Suprapubic skin (tissue), 4 donors: ENCODE data around the gene LNPEP. TPM values are rescaled to one million over a fixed set of nuclear protein-coding genes. Genes with fewer than 3 reads are reported as not detected.

ENCODE experiments used
- DNase-seq, 2 donors: peaks; one replicate each; pipeline ENCODE4 v3.0.0-alpha.2; 2019; ENCODE audit warnings: low spot score in 2 of 2
- H3K27ac ChIP-seq: fragments of 200-600 bp; sonication (generic); one replicate; pipeline ENCODE4 v1.5.1; 2019
- H3K27me3 ChIP-seq: fragments of 200-600 bp; sonication (generic); one replicate; pipeline ENCODE4 v1.5.1; 2019
- H3K36me3 ChIP-seq: fragments of 200-600 bp; sonication (generic); one replicate; pipeline ENCODE4 v1.5.1; 2019
- H3K4me1 ChIP-seq: fragments of 200-600 bp; sonication (generic); one replicate; pipeline ENCODE4 v1.5.1; 2019
- H3K4me3 ChIP-seq: fragments of 200-600 bp; sonication (generic); one replicate; pipeline ENCODE4 v1.5.1; 2019; ENCODE audit warnings: mild to moderate bottlenecking
- H3K9me3 ChIP-seq: fragments of 200-600 bp; sonication (generic); one replicate; pipeline ENCODE4 v1.5.1; 2019
- CTCF ChIP-seq, 2 donors: fragments of 200-600 bp in 1 of 2; fragments of 450-650 bp in 1 of 2; sonication (generic) in 1 of 2; IDR thresholded peaks; one replicate each; pipeline ENCODE4 v1.5.1; 2016 to 2019; ENCODE audit warnings: antibody characterized with exemption in 2 of 2, mild to moderate bottlenecking in 1 of 2, moderate library complexity in 1 of 2
- EP300 ChIP-seq: sonication (generic); formaldehyde crosslinking; IDR thresholded peaks from one replicate; pipeline ENCODE4 v1.6.1; 2017; ENCODE audit warnings: antibody characterized with exemption
- POLR2A ChIP-seq, 2 donors: fragments of 450-650 bp; IDR thresholded peaks; one replicate each; pipeline ENCODE4 v1.6.1; 2017; ENCODE audit warnings: antibody characterized with exemption in 2 of 2, mild to moderate bottlenecking in 2 of 2, moderate library complexity in 2 of 2
- POLR2AphosphoS5 ChIP-seq, 3 donors: sonication (generic); formaldehyde crosslinking; IDR thresholded peaks; one replicate each; pipeline ENCODE4 v1.6.1; 2017; ENCODE audit warnings: antibody characterized with exemption in 3 of 3
- WGBS: methylation state at CpG from one replicate; pipeline ENCODE4 v1.1.5; 2018; 5-methylcytosine and 5-hydroxymethylcytosine counted together
- total RNA-seq, 4 donors: library from RNA; depleted of rRNA; stranded (reverse); fragments of >200 nt; gene quantifications; one replicate each; pipeline ENCODE4 v1.1.0, GENCODE V29; 2016

The LNPEP gene
- total RNA-seq, 4 donors from 2014 or later, result 43.7 to 107 (median 69.9) TPM

- 94% methylated on average over 2 of the region's 3 CpGs for WGBS
- H3K4me1 ChIP-seq, result peaks cover 12% of the 10 kb centered on the region
Observed at GRCh38 chr5:97073420-97073819, 137.5 kb downstream of the LNPEP start.

GRCh38 chr5:97074859-97075489, 139.1 kb downstream of the LNPEP start:
- WGBS, result 52% methylated on average over 4 of the region's 4 CpGs
- no peaks in the 10 kb centered on the region for H3K27me3 ChIP-seq
- no peak for DNase-seq
- H3K4me3 ChIP-seq, result no peak overlapping the region
- no peaks in the 10 kb centered on the region for H3K9me3 ChIP-seq
- H3K27ac ChIP-seq, result no peak overlapping the region
- TF ChIP-seq POLR2AphosphoS5 (IDR thresholded peaks at IDR 0.05), result no peak
- no peak for TF ChIP-seq EP300
- no peak for TF ChIP-seq POLR2A (IDR thresholded peaks at IDR 0.05)
- no peak for TF ChIP-seq CTCF (IDR thresholded peaks at IDR 0.05)
- H3K36me3 ChIP-seq, result no peaks in the 10 kb centered on the region
- peaks cover 12% of the 10 kb centered on the region for H3K4me1 ChIP-seq

More at GRCh38 chr5:97073420-97073819, 137.5 kb downstream of the LNPEP start:
- no peak for DNase-seq
- Histone ChIP-seq H3K9me3 (no peaks in the 10 kb centered on the region), H3K27ac (no peak overlapping the region), H3K4me3 (no peak overlapping the region), H3K36me3 (no peaks in the 10 kb centered on the region), H3K27me3 (no peaks in the 10 kb centered on the region)
- TF ChIP-seq CTCF (IDR thresholded peaks at IDR 0.05) (no peak), POLR2AphosphoS5 (IDR thresholded peaks at IDR 0.05) (no peak), EP300 (no peak), POLR2A (IDR thresholded peaks at IDR 0.05) (no peak)

GRCh38 chr5:97075649-97076048, 139.8 kb downstream of the LNPEP start:
- H3K36me3 ChIP-seq, result no peaks in the 10 kb centered on the region
- H3K4me3 ChIP-seq, result no peak overlapping the region
- no peak for TF ChIP-seq EP300
- TF ChIP-seq POLR2AphosphoS5 (IDR thresholded peaks at IDR 0.05), result no peak
- no peak for TF ChIP-seq POLR2A (IDR thresholded peaks at IDR 0.05)
- no peak for TF ChIP-seq CTCF (IDR thresholded peaks at IDR 0.05)
- no peak for DNase-seq
- H3K4me1 ChIP-seq, result peaks cover 10% of the 10 kb centered on the region
- H3K27ac ChIP-seq, result no peak overlapping the region
- no peaks in the 10 kb centered on the region for H3K27me3 ChIP-seq
- 77% methylated on average over 5 of the region's 5 CpGs for WGBS
- no peaks in the 10 kb centered on the region for H3K9me3 ChIP-seq

- DNase-seq, result no peak
- H3K27ac ChIP-seq, result no peak overlapping the region
- H3K4me3 ChIP-seq, result no peak overlapping the region
- peaks cover 6% of the 10 kb centered on the region for H3K4me1 ChIP-seq
- no peaks in the 10 kb centered on the region for H3K36me3 ChIP-seq
- no peaks in the 10 kb centered on the region for H3K27me3 ChIP-seq
- no peaks in the 10 kb centered on the region for H3K9me3 ChIP-seq
- TF ChIP-seq POLR2AphosphoS5 (IDR thresholded peaks at IDR 0.05) (no peak), POLR2A (IDR thresholded peaks at IDR 0.05) (no peak), EP300 (no peak), CTCF (IDR thresholded peaks at IDR 0.05) (no peak)
Observed at GRCh38 chr5:97076098-97076497, 140.2 kb downstream of the LNPEP start.

- no peak for DNase-seq
- Histone ChIP-seq H3K9me3 (no peaks in the 10 kb centered on the region), H3K4me1 (no peaks in the 10 kb centered on the region), H3K4me3 (no peak overlapping the region), H3K27ac (no peak overlapping the region), H3K27me3 (no peaks in the 10 kb centered on the region), H3K36me3 (no peaks in the 10 kb centered on the region)
- TF ChIP-seq CTCF (IDR thresholded peaks at IDR 0.05), result no peak
- no peak for TF ChIP-seq POLR2A (IDR thresholded peaks at IDR 0.05)
- no peak for TF ChIP-seq EP300
- TF ChIP-seq POLR2AphosphoS5 (IDR thresholded peaks at IDR 0.05), result no peak
- WGBS, result 83% methylated on average over 4 of the region's 4 CpGs
Observed at GRCh38 chr5:97077246-97077645, 141.4 kb downstream of the LNPEP start.
